Vagina (tissue), 2 donors: ENCODE measurements around the gene HEATR1.

Source experiments
- CTCF ChIP-seq, 3 experiments: fragments of 450-650 bp in 2 of 3; fragments of 200-600 bp in 1 of 3; sonication (generic) in 1 of 3; IDR thresholded peaks; one replicate each; pipeline ENCODE4 v1.5.1; 2017 to 2019; ENCODE audit warnings: antibody characterized with exemption in 3 of 3, mild to moderate bottlenecking in 2 of 3, moderate library complexity in 2 of 3
- POLR2A ChIP-seq, 2 donors: fragments of 450-650 bp; IDR thresholded peaks; one replicate each; pipeline ENCODE4 v1.6.1; 2017; ENCODE audit warnings: antibody characterized with exemption in 2 of 2, mild to moderate bottlenecking in 2 of 2, moderate library complexity in 2 of 2
- POLR2AphosphoS5 ChIP-seq, 2 donors: sonication (generic); formaldehyde crosslinking; IDR thresholded peaks; one replicate each; pipeline ENCODE4 v1.9.0; 2017; ENCODE audit warnings: antibody characterized with exemption in 2 of 2, mild to moderate bottlenecking in 2 of 2, low read depth in 1 of 2; ENCODE audit not compliant: insufficient read depth in 1 of 2

GRCh38 chr1:236516929-236517704 is 87.2 kb downstream of the HEATR1 start:
- TF ChIP-seq POLR2A (IDR thresholded peaks at IDR 0.05) (no peak), CTCF (IDR thresholded peaks at IDR 0.05) (no peak), POLR2AphosphoS5 (IDR thresholded peaks at IDR 0.05; ENCODE audit: insufficient read depth in 1 of 2, low read depth in 1 of 2) (no peak)
